H1 (cell line): ENCODE measurements around the gene TMEM92. TPM values are rescaled to one million over a fixed set of nuclear protein-coding genes. Genes with fewer than 3 reads are reported as not detected.

Source experiments
- CTCF ChIA-PET: fragments of 300-600 bp; sonication (Branson Sonifier 250); formaldehyde crosslinking; loops from one replicate; lab custom pipeline; 2021; ENCODE audit not compliant: partially characterized antibody; lab: Charles Lee
- POLR2A ChIA-PET: fragments of 300-600 bp; sonication (Branson Sonifier 250); formaldehyde crosslinking; loops from one replicate; lab custom pipeline; 2021; ENCODE audit warnings: inconsistent platforms; ENCODE audit not compliant: partially characterized antibody; lab: Charles Lee
- DNase-seq, 2 experiments: peaks; one replicate each; pipeline versions ENCODE4 v3.0.0 to v3.0.0-alpha.2; 2010 to 2022; ENCODE audit warnings: low spot score in 2 of 2, low read depth in 1 of 2, mixed read lengths in 1 of 2
- FAIRE-seq: peaks from 2 replicates; lab custom pipeline; 2011; peaks lifted over from hg19 to GRCh38; lab: Jason Lieb, UNC
- H2AFZ ChIP-seq: 2 replicates; pipeline ENCODE4 v1.8.1; 2012; ENCODE audit warnings: low read length, inconsistent platforms
- H2AK5ac ChIP-seq: 2 replicates; pipeline ENCODE4 v1.6.1; 2013; ENCODE audit warnings: low read depth, low read length
- H2BK120ac ChIP-seq: replicated peaks from 2 replicates; pipeline ENCODE3; 2013; ENCODE audit warnings: low read depth, low read length, inconsistent platforms
- H2BK12ac ChIP-seq: 2 replicates; pipeline ENCODE4 v1.6.1; 2013; ENCODE audit warnings: low read depth, low read length
- H2BK15ac ChIP-seq: 2 replicates; pipeline ENCODE4 v1.6.1; 2013; ENCODE audit warnings: low read length
- H2BK20ac ChIP-seq: 2 replicates; pipeline ENCODE4 v1.6.1; 2013; ENCODE audit warnings: low read length
- H2BK5ac ChIP-seq: 2 replicates; pipeline ENCODE4 v1.6.1; 2013; ENCODE audit warnings: low read depth, low read length
- H3K14ac ChIP-seq: 2 replicates; pipeline ENCODE4 v1.6.1; 2013; ENCODE audit warnings: inconsistent platforms; ENCODE audit not compliant: insufficient read length
- H3K18ac ChIP-seq: 2 replicates; pipeline ENCODE4 v1.6.1; 2013; ENCODE audit warnings: low read length; ENCODE audit errors: extremely low read depth
- H3K23ac ChIP-seq: 2 replicates; pipeline ENCODE4 v1.6.1; 2013; ENCODE audit warnings: inconsistent platforms; ENCODE audit not compliant: insufficient read length
- H3K23me2 ChIP-seq: 2 replicates; pipeline ENCODE4 v1.6.1; 2013; ENCODE audit warnings: low read depth, low read length
- H3K27ac ChIP-seq: 2 replicates; pipeline ENCODE4 v1.6.1; 2011; ENCODE audit warnings: low read depth, low read length, inconsistent platforms
- H3K27me3 ChIP-seq, 4 experiments: replicated peaks in 1 of 4; 1 replicate in 1 of 4; 2 replicates in 3 of 4; pipeline versions ENCODE4 v1.6.1 to v1.8.1; 2011 to 2013; ENCODE audit warnings: low read length in 3 of 4, mild to moderate bottlenecking in 3 of 4, inconsistent platforms in 2 of 4, mixed read lengths in 2 of 4, moderate library complexity in 1 of 4; ENCODE audit not compliant: control insufficient read depth in 3 of 4, insufficient read depth in 3 of 4; ENCODE audit errors: extremely low read depth in 1 of 4
- H3K36me3 ChIP-seq, 4 experiments: 2 replicates each; pipeline versions ENCODE4 v1.6.1 to v1.8.1; 2011 to 2013; ENCODE audit warnings: mild to moderate bottlenecking in 4 of 4, low read length in 3 of 4, moderate library complexity in 2 of 4, control low read depth in 1 of 4, inconsistent platforms in 1 of 4; ENCODE audit not compliant: insufficient read depth in 4 of 4, control insufficient read depth in 2 of 4
- H3K4ac ChIP-seq: replicated peaks from 2 replicates; pipeline ENCODE3; 2013; ENCODE audit warnings: low read length, low read depth, mixed read lengths, inconsistent platforms; ENCODE audit not compliant: insufficient read length
- H3K4me1 ChIP-seq, 4 experiments: replicated peaks in 1 of 4; 1 replicate in 1 of 4; 2 replicates in 3 of 4; pipeline versions ENCODE4 v1.6.1 to v1.8.1; 2011 to 2013; ENCODE audit warnings: low read length in 3 of 4, inconsistent platforms in 2 of 4, mixed read lengths in 1 of 4; ENCODE audit not compliant: insufficient read depth in 4 of 4, control insufficient read depth in 3 of 4
- H3K4me2 ChIP-seq, 2 experiments: 2 replicates each; pipeline versions ENCODE4 v1.6.1 to v1.8.1; 2011 to 2013; ENCODE audit warnings: low read depth in 2 of 2, low read length in 2 of 2, control low read depth in 1 of 2, inconsistent platforms in 1 of 2, mild to moderate bottlenecking in 1 of 2; ENCODE audit not compliant: insufficient read depth in 1 of 2
- H3K4me3 ChIP-seq, 4 experiments: fragments of 200-600, 300-600 bp in 1 of 4; sonication (generic), shearing (Covaris generic), sonication (Bioruptor Twin) in 1 of 4; 2 replicates each; pipeline versions ENCODE4 v1.5.1 to v1.8.1; 2011 to 2016; ENCODE audit warnings: low read length in 4 of 4, low read depth in 3 of 4, control low read depth in 2 of 4, inconsistent platforms in 2 of 4, mild to moderate bottlenecking in 2 of 4, mixed read lengths in 1 of 4, moderate library complexity in 1 of 4; ENCODE audit not compliant: insufficient read depth in 2 of 4; ENCODE audit errors: extremely low read depth in 1 of 4
- H3K56ac ChIP-seq: replicated peaks from 2 replicates; pipeline ENCODE3; 2013; ENCODE audit warnings: low read depth, mild to moderate bottlenecking, mixed read lengths, low read length, inconsistent platforms; ENCODE audit not compliant: insufficient read length
- H3K79me1 ChIP-seq: 2 replicates; pipeline ENCODE4 v1.6.1; 2013; ENCODE audit warnings: low read depth, low read length, control low read depth
- H3K79me2 ChIP-seq, 2 experiments: 2 replicates each; pipeline versions ENCODE4 v1.6.1 to v1.8.1; 2012 to 2013; ENCODE audit warnings: low read length in 2 of 2, mild to moderate bottlenecking in 2 of 2, inconsistent platforms in 1 of 2; ENCODE audit not compliant: insufficient read depth in 2 of 2, control insufficient read depth in 1 of 2
- H3K9ac ChIP-seq, 4 experiments: replicated peaks in 1 of 4; 1 replicate in 1 of 4; 2 replicates in 3 of 4; pipeline versions ENCODE4 v1.6.1 to v1.8.1; 2011 to 2013; ENCODE audit warnings: low read depth in 3 of 4, low read length in 3 of 4, control low read depth in 2 of 4, mild to moderate bottlenecking in 2 of 4, moderate library complexity in 2 of 4, inconsistent platforms in 1 of 4; ENCODE audit errors: extremely low read depth in 1 of 4
- H3K9me3 ChIP-seq, 2 experiments: 2 replicates each; pipeline versions ENCODE4 v1.6.1 to v1.8.1; 2012 to 2013; ENCODE audit warnings: mild to moderate bottlenecking in 2 of 2, moderate library complexity in 2 of 2, control low read depth in 1 of 2, inconsistent platforms in 1 of 2, low read depth in 1 of 2, low read length in 1 of 2, mixed read lengths in 1 of 2; ENCODE audit not compliant: insufficient read depth in 2 of 2
- H4K20me1 ChIP-seq, 2 experiments: replicated peaks in 1 of 2; 2 replicates each; pipeline versions ENCODE3 to v1.8.1; 2011 to 2013; ENCODE audit warnings: inconsistent platforms in 2 of 2, low read length in 2 of 2, mild to moderate bottlenecking in 1 of 2; ENCODE audit not compliant: insufficient read depth in 2 of 2, control insufficient read depth in 1 of 2
- H4K5ac ChIP-seq: 2 replicates; pipeline ENCODE4 v1.6.1; 2013; ENCODE audit warnings: low read length, low read depth, mixed read lengths, inconsistent platforms; ENCODE audit not compliant: insufficient read length
- H4K8ac ChIP-seq: 2 replicates; pipeline ENCODE4 v1.8.0; 2013; ENCODE audit warnings: mild to moderate bottlenecking, moderate library complexity, low read length, inconsistent platforms; ENCODE audit not compliant: insufficient read depth; ENCODE audit errors: extremely low read depth
- H4K91ac ChIP-seq: replicated peaks from 2 replicates; pipeline ENCODE3; 2013; ENCODE audit warnings: low read length, mixed read lengths, inconsistent platforms; ENCODE audit not compliant: insufficient read length
- KDM1A ChIP-seq: fragments of 200-600, 300-600 bp; sonication (generic); IDR thresholded peaks from 2 replicates; pipeline ENCODE4 v1.7.1; 2016; ENCODE audit warnings: mild to moderate bottlenecking, low read length, borderline replicate concordance
- SUZ12 ChIP-seq: fragments of 200-600 bp; sonication (generic); IDR thresholded peaks from 2 replicates; pipeline ENCODE4 v1.6.1; 2012; ENCODE audit warnings: mild to moderate bottlenecking, inconsistent platforms, low read length, moderate library complexity, mixed read lengths
- WGBS, 2 experiments: shearing (Covaris generic) in 1 of 2; methylation state at CpG; one replicate each; pipeline versions ENCODE4 v1.1.6 to v1.1.7; 2013 to 2015; ENCODE audit warnings: low lambda C conversion rate in 2 of 2, mixed read lengths in 2 of 2, inconsistent platforms in 1 of 2, low coverage in 1 of 2, missing lambda C conversion rate in 1 of 2; ENCODE audit not compliant: insufficient replicate concordance in 2 of 2, insufficient coverage in 1 of 2, insufficient read length in 1 of 2; ENCODE audit errors: extremely low coverage in 1 of 2, missing lambda C conversion rate in 1 of 2; 5-methylcytosine and 5-hydroxymethylcytosine counted together
- polyA plus RNA-seq, 7 experiments: library from polyadenylated mRNA; depleted of rRNA in 3 of 7; stranded (reverse) in 5 of 7; unstranded in 2 of 7; fragments of >200 nt in 5 of 7; fragments of 200-250 nt in 2 of 7; gene quantifications; 1 replicate in 5 of 7; 2 replicates in 1 of 7; 4 replicates in 1 of 7; pipeline versions ENCODE4 v1.2.1 to v1.2.3, GENCODE V29; 2011 to 2013; ENCODE audit warnings: missing spikeins in 2 of 7, mixed read lengths in 2 of 7
- total RNA-seq: library from RNA; stranded (reverse); fragmentation: NEBNext Ultra II Directional; extraction: Animal tissue kit (Norgen Biotek cat#: 25700); gene quantifications from 2 replicates; pipeline ENCODE4 v1.2.1, GENCODE V29; 2021

The TMEM92 gene
- total and polyA plus RNA-seq, 2 of the 8 experiments (the other 6 are each of a cell fraction or from before 2014, with no cell fraction given), result 11.9 to 24.8 TPM

DNA sequence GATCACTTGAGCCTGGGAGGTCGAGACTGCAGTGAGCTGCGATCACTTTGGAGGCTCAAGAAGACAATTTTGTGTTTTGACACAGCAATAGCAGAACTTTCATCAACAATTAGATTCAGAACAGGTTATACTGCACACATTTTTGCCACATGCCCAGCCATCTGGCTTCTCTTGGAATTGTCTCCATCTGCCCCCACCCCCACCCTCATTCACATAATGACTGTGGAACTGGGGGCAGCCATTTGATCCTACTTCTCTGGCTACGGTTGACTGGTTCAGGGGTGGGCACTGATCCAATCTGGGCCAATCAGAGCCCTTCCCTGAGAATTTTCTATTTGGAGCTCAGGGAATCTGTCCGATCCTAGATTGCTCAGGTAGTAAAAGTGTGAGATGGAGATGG lies 14.0 kb downstream of the TMEM92 start:
- Histone ChIP-seq H4K5ac (no peak overlapping the region), H3K14ac (no peak overlapping the region), H3K23me2 (no peaks in the 10 kb centered on the region), H3K9ac (no peak overlapping the region), H3K9me3 (peaks cover 0 to 1% of the 10 kb centered on the region in 2 experiments; a peak in 1 of 4 replicates), H2AK5ac (no peak overlapping the region), H3K27ac (no peak overlapping the region), H2BK5ac (no peak overlapping the region), H4K20me1 (no peaks in the 10 kb centered on the region), H4K8ac (no peak overlapping the region), H3K4me2 (no peak overlapping the region), H3K79me2 (no peaks in the 10 kb centered on the region), H3K4me3 (no peak overlapping the region), H3K27me3 (no peaks in the 10 kb centered on the region; a peak in 1 of 7 replicates), H2BK120ac (no peak overlapping the region), H2AFZ (no peak overlapping the region), H2BK12ac (no peak overlapping the region), H3K4ac (no peak overlapping the region), H3K23ac (no peak overlapping the region), H4K91ac (no peak overlapping the region), H3K4me1 (peaks cover 0 to 6% (median 4%) of the 10 kb centered on the region in 4 experiments; a peak in 3 of 7 replicates), H3K56ac (no peak overlapping the region), H3K36me3 (no peaks in the 10 kb centered on the region), H3K79me1 (no peaks in the 10 kb centered on the region), H2BK20ac (no peak overlapping the region), H3K18ac (no peak overlapping the region), H2BK15ac (no peak overlapping the region)
- no peak for DNase-seq
- TF ChIP-seq KDM1A (no peak), SUZ12 (no peak)
- ChIA-PET POLR2A (interaction anchor here (1.1 to 1.3 kb wide), 2 partner anchors 9 to 13 kb away, joined by 3 read pairs; no protein-coding TSS in a partner anchor), CTCF (interaction anchor here (1.2 to 41.5 kb wide), 7 partner anchors 9 to 149 kb away, joined by 3 to 1349 read pairs (median 45); partner anchors contain the start of genes COL1A1, SGCA and TMEM92)
- FAIRE-seq, result no peak
- WGBS, 2 experiments, result 82% methylated on average over 4 of the region's 4 CpGs; no CpG with 5 or more reads in 1 of the 2 experiments
